Caco-2 (cell line): ENCODE data around the gene RAB13. TPM values are rescaled to one million over a fixed set of nuclear protein-coding genes. Genes with fewer than 3 reads are reported as not detected.
A peak's percentile ranks its signal among the peaks of the same experiment; 100 is the strongest.

Experiments
- BruUV-seq: library from RNA; stranded (reverse); fragments of 400-500 nt; replicated peaks from 2 replicates; lab custom pipeline; 2021; lab: Mats Ljungman, UMichigan
- CTCF ChIA-PET: fragments of 300-600 bp; sonication (Branson Sonifier 250); formaldehyde crosslinking; loops from one replicate; lab custom pipeline; 2022; ENCODE audit warnings: antibody characterized with exemption; lab: Charles Lee
- POLR2A ChIA-PET: fragments of 300-600 bp; sonication (Branson Sonifier 250); formaldehyde crosslinking; loops from one replicate; lab custom pipeline; 2022; ENCODE audit warnings: antibody characterized with exemption; lab: Charles Lee
- DNase-seq, 2 experiments: peaks; one replicate each; pipeline versions ENCODE4 v3.0.0 to v3.0.0-alpha.2; 2020 to 2022
- H3K27me3 ChIP-seq: replicated peaks from 2 replicates; pipeline ENCODE4 v1.6.0; 2011; ENCODE audit warnings: low read length; ENCODE audit not compliant: control insufficient read depth, insufficient read depth
- H3K36me3 ChIP-seq: 2 replicates; pipeline ENCODE4 v1.5.1; 2011; ENCODE audit warnings: low read length; ENCODE audit not compliant: control insufficient read depth, insufficient read depth
- H3K4me1 ChIP-seq: fragments of 250-450 bp; sonication (Bioruptor Pico); 2 replicates; pipeline ENCODE4 v1.5.1; 2020; ENCODE audit warnings: mild to moderate bottlenecking
- H3K4me3 ChIP-seq: 2 replicates; pipeline ENCODE4 v1.5.1; 2011; ENCODE audit warnings: low read depth, mild to moderate bottlenecking, control low read depth, low read length
- H3K9me3 ChIP-seq: fragments of 250-450 bp; sonication (Bioruptor Pico); 2 replicates; pipeline ENCODE4 v1.5.1; 2020; ENCODE audit warnings: mild to moderate bottlenecking, moderate library complexity
- H3K27ac Mint-ChIP-seq: one replicate; pipeline ENCODE4 v1.8.0; 2022; ENCODE audit warnings: mixed read lengths; ENCODE audit not compliant: unreplicated experiment
- H3K27me3 Mint-ChIP-seq: one replicate; pipeline ENCODE4 v1.8.0; 2022; ENCODE audit warnings: mixed read lengths; ENCODE audit not compliant: insufficient read depth, unreplicated experiment
- H3K36me3 Mint-ChIP-seq: one replicate; pipeline ENCODE4 v1.8.0; 2022; ENCODE audit warnings: mild to moderate bottlenecking, mixed read lengths; ENCODE audit not compliant: insufficient read depth, unreplicated experiment
- H3K4me1 Mint-ChIP-seq: one replicate; pipeline ENCODE4 v1.8.0; 2022; ENCODE audit warnings: low read depth, mixed read lengths; ENCODE audit not compliant: unreplicated experiment
- H3K4me3 Mint-ChIP-seq: one replicate; pipeline ENCODE4 v1.8.0; 2022; ENCODE audit warnings: mild to moderate bottlenecking, moderate library complexity, mixed read lengths; ENCODE audit not compliant: unreplicated experiment
- H3K9me3 Mint-ChIP-seq: one replicate; pipeline ENCODE4 v1.8.0; 2022; ENCODE audit warnings: mixed read lengths; ENCODE audit not compliant: unreplicated experiment
- intact Hi-C: fragments of 100-400 bp; cut with micrococcal nuclease; formaldehyde crosslinking; loops from one replicate; pipeline ENCODE4 v1.10.0; 2022; ENCODE audit not compliant: unreplicated experiment
- total RNA-seq: library from RNA; stranded (reverse); gene quantifications from 2 replicates; pipeline ENCODE4 v1.2.3, GENCODE V29; 2022
- TF ChIP-seq, protein P1 (sequence below), 2 experiments: fragments of 200-600 bp in 1 of 2; IDR thresholded peaks; 1 replicate in 1 of 2; 2 replicates in 1 of 2; pipeline versions ENCODE4 v1.5.1 to v1.8.0; 2011 to 2022; ENCODE audit warnings: antibody characterized with exemption in 1 of 2, control low read depth in 1 of 2, inconsistent platforms in 1 of 2, low read depth in 1 of 2, low read length in 1 of 2, mild to moderate bottlenecking in 1 of 2, moderate library complexity in 1 of 2; ENCODE audit not compliant: insufficient read depth in 1 of 2, severe bottlenecking in 1 of 2, unreplicated experiment in 1 of 2

The RAB13 gene
- total RNA-seq, 1 experiment from 2014 or later: 79.3 TPM

DNA sequence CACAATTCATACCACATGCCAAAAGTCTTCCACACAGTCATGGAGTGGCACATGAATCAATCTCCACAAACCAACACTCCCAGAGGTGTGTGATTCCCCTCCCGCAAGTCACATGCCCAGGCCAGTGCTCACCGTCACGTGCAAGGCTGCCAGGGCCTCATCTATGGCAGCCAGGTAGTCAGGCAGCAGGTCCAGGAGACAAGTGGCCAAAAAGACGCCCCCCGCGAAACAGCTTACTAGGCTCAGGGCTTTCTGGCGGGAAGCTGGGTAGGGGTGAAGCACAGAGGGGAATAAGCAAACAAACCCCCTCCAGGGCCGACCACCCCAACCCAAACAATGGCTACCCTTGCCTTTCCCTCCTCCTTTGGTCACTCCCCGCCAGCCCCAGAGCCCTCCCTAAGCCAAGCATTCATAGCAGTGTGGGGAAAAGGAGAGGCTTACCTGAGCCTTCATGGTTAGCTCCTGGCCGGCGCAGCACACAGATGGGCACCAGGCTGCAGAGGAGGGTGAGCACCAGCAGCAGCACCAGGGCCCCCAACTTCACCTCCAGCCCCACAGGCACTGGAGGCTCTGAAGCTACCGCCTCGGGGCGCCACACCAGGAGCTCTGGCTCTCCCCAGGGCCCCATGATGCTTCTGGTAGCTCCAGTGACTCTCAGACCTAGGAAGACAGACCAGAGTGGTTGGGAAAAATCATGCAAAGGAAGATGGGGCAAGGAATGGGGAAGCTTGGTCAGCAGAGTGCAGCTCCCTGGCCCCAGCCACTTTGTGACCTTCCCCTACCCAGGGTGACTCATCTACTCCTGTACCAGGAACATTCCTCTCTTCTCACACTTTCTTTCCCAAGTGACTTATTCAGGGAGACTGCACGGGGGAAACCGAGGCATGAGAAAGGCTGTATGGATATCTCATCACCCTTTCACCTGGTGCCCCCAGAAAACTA, 23.8 kb downstream of the RAB13 start:
- peak in 1 of 2 experiments; percentile 32 for DNase-seq
- TF ChIP-seq, protein P1, sequence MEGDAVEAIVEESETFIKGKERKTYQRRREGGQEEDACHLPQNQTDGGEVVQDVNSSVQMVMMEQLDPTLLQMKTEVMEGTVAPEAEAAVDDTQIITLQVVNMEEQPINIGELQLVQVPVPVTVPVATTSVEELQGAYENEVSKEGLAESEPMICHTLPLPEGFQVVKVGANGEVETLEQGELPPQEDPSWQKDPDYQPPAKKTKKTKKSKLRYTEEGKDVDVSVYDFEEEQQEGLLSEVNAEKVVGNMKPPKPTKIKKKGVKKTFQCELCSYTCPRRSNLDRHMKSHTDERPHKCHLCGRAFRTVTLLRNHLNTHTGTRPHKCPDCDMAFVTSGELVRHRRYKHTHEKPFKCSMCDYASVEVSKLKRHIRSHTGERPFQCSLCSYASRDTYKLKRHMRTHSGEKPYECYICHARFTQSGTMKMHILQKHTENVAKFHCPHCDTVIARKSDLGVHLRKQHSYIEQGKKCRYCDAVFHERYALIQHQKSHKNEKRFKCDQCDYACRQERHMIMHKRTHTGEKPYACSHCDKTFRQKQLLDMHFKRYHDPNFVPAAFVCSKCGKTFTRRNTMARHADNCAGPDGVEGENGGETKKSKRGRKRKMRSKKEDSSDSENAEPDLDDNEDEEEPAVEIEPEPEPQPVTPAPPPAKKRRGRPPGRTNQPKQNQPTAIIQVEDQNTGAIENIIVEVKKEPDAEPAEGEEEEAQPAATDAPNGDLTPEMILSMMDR (IDR thresholded peaks at IDR 0.05; ENCODE audit: insufficient read depth in 1 of 2, low read depth in 1 of 2, low read length in 1 of 2, severe bottlenecking in 1 of 2, unreplicated experiment in 1 of 2): no peak
- peak overlapping the region; percentile 72 for H3K4me3 ChIP-seq
- no TSS peak for BruUV-seq
- H3K36me3 ChIP-seq: peaks cover 4% of the 10 kb centered on the region
- H3K4me1 Mint-ChIP-seq: peaks cover 30% of the 10 kb centered on the region
- intact Hi-C loops: loop anchor here (1.0 to 2.0 kb wide), 2 partner anchors 24 to 40 kb away; partner anchors contain the start of genes GATAD2B and RAB13
- POLR2A ChIA-PET: interaction anchor here (1.0 to 6.3 kb wide), 6 partner anchors 10 to 328 kb away, joined by 3 to 105 read pairs (median 10); partner anchors contain the start of genes DENND4B, GATAD2B and JTB
- H3K4me3 Mint-ChIP-seq: peak overlapping the region; percentile 81
- H3K9me3 ChIP-seq: no peaks in the 10 kb centered on the region
- peak overlapping the region; percentile 93 for H3K27ac Mint-ChIP-seq
- peaks cover 14% of the 10 kb centered on the region for H3K4me1 ChIP-seq
- no peaks in the 10 kb centered on the region for H3K9me3 Mint-ChIP-seq
- peaks cover 75% of the 10 kb centered on the region for H3K36me3 Mint-ChIP-seq
- CTCF ChIA-PET: interaction anchor here (0.7 to 2.5 kb wide), 4 partner anchors 16 to 265 kb away, joined by 3 to 14 read pairs (median 4); partner anchors contain the start of genes DENND4B and GATAD2B
- no peaks in the 10 kb centered on the region for H3K27me3 Mint-ChIP-seq
- H3K27me3 ChIP-seq: no peaks in the 10 kb centered on the region

- H3K4me1 ChIP-seq: peaks cover 21% of the 10 kb centered on the region
- intact Hi-C loops: no loop called here
- CTCF ChIA-PET: no interaction called here
- Mint-ChIP-seq H3K27ac (peak overlapping the region; percentile 93), H3K9me3 (no peaks in the 10 kb centered on the region), H3K4me1 (peaks cover 30% of the 10 kb centered on the region), H3K4me3 (peak overlapping the region; percentile 81), H3K27me3 (no peaks in the 10 kb centered on the region), H3K36me3 (peaks cover 74% of the 10 kb centered on the region)
- POLR2A ChIA-PET: no interaction called here
- peaks cover 4% of the 10 kb centered on the region for H3K36me3 ChIP-seq
- BruUV-seq: no TSS peak
- no peaks in the 10 kb centered on the region for H3K9me3 ChIP-seq
- H3K27me3 ChIP-seq: no peaks in the 10 kb centered on the region
- DNase-seq: no peak
- H3K4me3 ChIP-seq: peak overlapping the region; percentile 72; the same call in 1 of the 2 replicates
- TF ChIP-seq, protein P1 (IDR thresholded peaks at IDR 0.05; ENCODE audit: insufficient read depth in 1 of 2, low read depth in 1 of 2, low read length in 1 of 2, severe bottlenecking in 1 of 2, unreplicated experiment in 1 of 2): no peak
Observed at GRCh38 chr1:153961421-153961820, 24.7 kb downstream of the RAB13 start.

GRCh38 chr1:153960206-153960605, 25.9 kb downstream of the RAB13 start:
- Mint-ChIP-seq H3K4me1 (peaks cover 21% of the 10 kb centered on the region), H3K27ac (no peak overlapping the region), H3K27me3 (no peaks in the 10 kb centered on the region), H3K4me3 (peak overlapping the region; percentile 22), H3K9me3 (no peaks in the 10 kb centered on the region), H3K36me3 (peaks cover 68% of the 10 kb centered on the region)
- POLR2A ChIA-PET: no interaction called here
- intact Hi-C loops: no loop called here
- H3K9me3 ChIP-seq: no peaks in the 10 kb centered on the region
- peaks cover 4% of the 10 kb centered on the region for H3K36me3 ChIP-seq
- CTCF ChIA-PET: no interaction called here
- TF ChIP-seq, protein P1 (IDR thresholded peaks at IDR 0.05; ENCODE audit: insufficient read depth in 1 of 2, low read depth in 1 of 2, low read length in 1 of 2, severe bottlenecking in 1 of 2, unreplicated experiment in 1 of 2): no peak
- no peaks in the 10 kb centered on the region for H3K27me3 ChIP-seq
- H3K4me1 ChIP-seq: peaks cover 13% of the 10 kb centered on the region
- H3K4me3 ChIP-seq: no peak overlapping the region
- BruUV-seq: no TSS peak
- DNase-seq: no peak
